Measurements from ENCODE around the gene ST6GALNAC2.
"Not testable (repeated sequence)": the region's sequence is repeated elsewhere in the genome, so short reads cannot be mapped to it uniquely, and the experiment has no call there.

Gene ST6GALNAC2

GRCh38 chr17:76524598-76525512 lies 60.8 kb downstream of the ST6GALNAC2 start:
- ChIA-PET POLR2A (interaction anchor here (0.7 to 3.3 kb wide), 6 partner anchors 15 to 43 kb away, joined by 3 to 20 read pairs (median 4); partner anchors contain the start of gene PRCD), CTCF (interaction anchor here (1.5 to 5.2 kb wide), 3 partner anchors 21 to 157 kb away, joined by 5 to 37 read pairs (median 14); no protein-coding TSS in a partner anchor)
- TF ChIP-seq SUZ12 (IDR thresholded peaks at IDR 0.05) (no peak), FOXA1 (IDR thresholded peaks at IDR 0.05) (no peak), SP1 (IDR thresholded peaks at IDR 0.05) (no peak), NFRKB (IDR thresholded peaks at IDR 0.05) (no peak), FOXK2 (IDR thresholded peaks at IDR 0.05) (no peak), CTBP1 (IDR thresholded peaks at IDR 0.05; ENCODE audit: borderline replicate concordance) (no peak), ELF4 (IDR thresholded peaks at IDR 0.05) (no peak), ZNF384 (IDR thresholded peaks at IDR 0.05) (no peak), HDGF (IDR thresholded peaks at IDR 0.05; ENCODE audit: borderline replicate concordance) (no peak), TARDBP (IDR thresholded peaks at IDR 0.05) (no peak), ARNT (IDR thresholded peaks at IDR 0.05) (no peak), L3MBTL2 (conservative IDR thresholded peaks at IDR 0.05) (no peak), BHLHE40 (IDR thresholded peaks at IDR 0.05; ENCODE audit: borderline replicate concordance) (no peak), FOXM1 (IDR thresholded peaks at IDR 0.05; ENCODE audit: borderline replicate concordance) (no peak), LEF1 (IDR thresholded peaks at IDR 0.05; ENCODE audit: borderline replicate concordance) (no peak)
- TF ChIP-seq, protein P1, sequence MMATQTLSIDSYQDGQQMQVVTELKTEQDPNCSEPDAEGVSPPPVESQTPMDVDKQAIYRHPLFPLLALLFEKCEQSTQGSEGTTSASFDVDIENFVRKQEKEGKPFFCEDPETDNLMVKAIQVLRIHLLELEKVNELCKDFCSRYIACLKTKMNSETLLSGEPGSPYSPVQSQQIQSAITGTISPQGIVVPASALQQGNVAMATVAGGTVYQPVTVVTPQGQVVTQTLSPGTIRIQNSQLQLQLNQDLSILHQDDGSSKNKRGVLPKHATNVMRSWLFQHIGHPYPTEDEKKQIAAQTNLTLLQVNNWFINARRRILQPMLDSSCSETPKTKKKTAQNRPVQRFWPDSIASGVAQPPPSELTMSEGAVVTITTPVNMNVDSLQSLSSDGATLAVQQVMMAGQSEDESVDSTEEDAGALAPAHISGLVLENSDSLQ (IDR thresholded peaks at IDR 0.05): no peak
- no peak for DNase-seq (ENCODE audit: extremely low spot score)

DNA sequence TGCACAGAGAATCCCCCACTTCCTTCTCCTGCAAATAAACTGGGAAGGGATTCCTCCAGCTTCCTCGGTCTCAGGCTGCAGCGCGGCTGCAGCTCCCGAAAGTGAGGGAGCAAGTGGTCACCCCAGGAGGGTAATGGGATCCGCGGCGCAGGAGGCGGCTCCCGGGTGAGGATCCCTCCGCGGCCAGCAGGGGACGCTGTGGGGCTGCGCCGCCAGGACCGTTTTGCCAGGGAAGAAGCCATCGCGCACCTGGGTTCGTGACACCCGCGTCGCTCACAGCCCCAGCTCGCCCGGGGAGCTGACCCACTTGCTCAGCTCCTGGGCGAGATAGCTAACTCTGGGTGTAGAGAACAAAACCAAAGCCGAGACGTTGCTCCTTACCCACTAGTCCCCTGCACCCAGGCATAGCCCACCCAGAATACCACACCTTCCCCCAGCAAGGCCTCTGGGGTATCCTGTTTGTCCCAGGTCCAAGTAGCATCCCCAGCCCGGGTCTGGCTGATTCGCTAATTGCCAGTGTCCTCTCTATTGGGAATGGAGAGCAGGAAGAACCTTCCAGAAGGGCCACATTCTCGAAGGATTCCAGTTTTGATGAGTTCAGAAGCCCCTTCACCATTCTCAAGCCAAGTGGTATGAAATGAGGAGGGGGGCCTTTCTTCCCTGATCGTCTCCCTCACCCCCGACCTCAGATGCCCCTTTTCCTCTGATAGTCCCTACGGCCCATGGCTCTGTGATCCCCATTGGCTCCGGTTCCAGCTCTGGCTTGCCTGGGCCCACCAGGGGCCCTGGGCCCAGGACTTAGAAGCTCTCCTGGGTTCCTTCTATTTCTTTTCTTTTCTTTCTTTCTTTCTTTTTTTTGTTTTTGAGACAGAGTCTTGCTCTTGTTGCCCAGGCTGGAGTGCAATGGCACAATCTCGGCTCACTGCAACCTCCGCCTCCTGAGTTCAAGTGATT lies 62.3 kb downstream of the ST6GALNAC2 start:
- TF ChIP-seq CTBP1 (IDR thresholded peaks at IDR 0.05; ENCODE audit: borderline replicate concordance) (no peak), SUZ12 (IDR thresholded peaks at IDR 0.05) (no peak), SP1 (IDR thresholded peaks at IDR 0.05) (no peak), ELF4 (IDR thresholded peaks at IDR 0.05) (no peak), NFRKB (IDR thresholded peaks at IDR 0.05) (no peak), FOXM1 (IDR thresholded peaks at IDR 0.05; ENCODE audit: borderline replicate concordance) (no peak), FOXK2 (IDR thresholded peaks at IDR 0.05) (no peak), LEF1 (IDR thresholded peaks at IDR 0.05; ENCODE audit: borderline replicate concordance) (no peak), FOXA1 (IDR thresholded peaks at IDR 0.05) (no peak), L3MBTL2 (conservative IDR thresholded peaks at IDR 0.05) (no peak), ARNT (IDR thresholded peaks at IDR 0.05) (no peak)
- TF ChIP-seq, protein P1 (IDR thresholded peaks at IDR 0.05): no peak
- POLR2A ChIA-PET: interaction anchor here (0.7 to 3.3 kb wide), 6 partner anchors 17 to 174 kb away, joined by 3 to 20 read pairs (median 4); partner anchors contain the start of gene PRCD
- peak; percentile 92 for DNase-seq (ENCODE audit: extremely low spot score)
- CTCF ChIA-PET: interaction anchor here (0.5 to 5.2 kb wide), 25 partner anchors 9 to 429 kb away, joined by 3 to 37 read pairs (median 4); partner anchors contain the start of gene PRCD

DNA sequence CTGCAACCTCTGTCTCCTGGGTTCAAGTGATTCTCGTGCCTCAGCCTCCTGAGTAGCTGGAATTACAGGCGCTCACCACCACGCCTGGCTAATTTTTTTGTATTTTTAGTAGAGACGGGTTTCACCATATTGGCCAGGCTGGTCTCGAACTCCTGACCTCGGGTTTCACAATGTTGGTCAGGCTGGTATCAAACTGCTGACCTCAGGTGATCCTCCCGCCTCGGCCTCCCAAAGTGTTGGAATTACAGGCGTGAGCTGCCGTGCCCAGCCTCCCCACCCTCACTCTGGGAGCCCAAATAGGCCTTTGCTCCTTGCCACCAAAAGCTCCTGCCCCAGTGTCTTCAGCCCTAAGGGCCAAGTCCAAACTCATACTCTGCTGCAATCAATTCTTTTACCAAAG lies 64.0 kb downstream of the ST6GALNAC2 start:
- not testable (repeated sequence) for DNase-seq (ENCODE audit: extremely low spot score)
- POLR2A ChIA-PET: interaction anchor here (1.2 to 1.8 kb wide), 3 partner anchors 22 to 35 kb away, joined by 3 to 4 read pairs (median 4); no protein-coding TSS in a partner anchor

DNA sequence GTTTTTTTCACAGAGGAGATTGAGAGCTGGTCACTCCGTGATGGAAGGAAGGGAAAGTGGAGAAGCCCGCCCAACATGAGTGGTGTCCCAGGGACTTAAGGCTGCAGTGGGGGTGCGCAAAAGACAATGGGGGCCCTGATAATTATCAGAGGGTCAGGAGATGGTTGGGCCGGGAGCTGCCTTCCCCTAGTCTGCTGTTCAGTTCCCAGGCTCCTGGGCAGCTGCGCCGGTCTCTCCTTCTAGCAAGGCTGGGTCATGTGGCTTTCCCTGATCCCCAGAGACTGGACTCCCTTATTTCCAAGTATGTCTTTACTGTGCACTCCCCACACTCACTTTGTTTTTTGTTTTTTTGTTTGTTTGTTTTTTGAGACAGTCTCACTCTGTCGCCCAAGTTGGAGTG lies 64.4 kb downstream of the ST6GALNAC2 start:
- ChIA-PET POLR2A (interaction anchor here (1.2 to 1.8 kb wide), 3 partner anchors 22 to 36 kb away, joined by 3 to 4 read pairs (median 4); no protein-coding TSS in a partner anchor), CTCF (interaction anchor here (1.2 to 5.2 kb wide), 4 partner anchors 14 to 160 kb away, joined by 3 to 37 read pairs (median 4); no protein-coding TSS in a partner anchor)
- no peak for DNase-seq (ENCODE audit: extremely low spot score)
- TF ChIP-seq ELF4 (IDR thresholded peaks at IDR 0.05) (no peak), NFRKB (IDR thresholded peaks at IDR 0.05) (no peak), ARNT (IDR thresholded peaks at IDR 0.05) (no peak), TARDBP (IDR thresholded peaks at IDR 0.05) (no peak), HDGF (IDR thresholded peaks at IDR 0.05; ENCODE audit: borderline replicate concordance) (no peak), SP1 (IDR thresholded peaks at IDR 0.05) (no peak), LEF1 (IDR thresholded peaks at IDR 0.05; ENCODE audit: borderline replicate concordance) (no peak), BHLHE40 (IDR thresholded peaks at IDR 0.05; ENCODE audit: borderline replicate concordance) (no peak), FOXM1 (IDR thresholded peaks at IDR 0.05; ENCODE audit: borderline replicate concordance) (no peak)

More for the DNA sequence above, 64.0 kb downstream of the ST6GALNAC2 start:
- CTCF ChIA-PET: interaction anchor here (1.2 to 5.2 kb wide), 5 partner anchors 10 to 160 kb away, joined by 3 to 37 read pairs (median 5); no protein-coding TSS in a partner anchor

DNA sequence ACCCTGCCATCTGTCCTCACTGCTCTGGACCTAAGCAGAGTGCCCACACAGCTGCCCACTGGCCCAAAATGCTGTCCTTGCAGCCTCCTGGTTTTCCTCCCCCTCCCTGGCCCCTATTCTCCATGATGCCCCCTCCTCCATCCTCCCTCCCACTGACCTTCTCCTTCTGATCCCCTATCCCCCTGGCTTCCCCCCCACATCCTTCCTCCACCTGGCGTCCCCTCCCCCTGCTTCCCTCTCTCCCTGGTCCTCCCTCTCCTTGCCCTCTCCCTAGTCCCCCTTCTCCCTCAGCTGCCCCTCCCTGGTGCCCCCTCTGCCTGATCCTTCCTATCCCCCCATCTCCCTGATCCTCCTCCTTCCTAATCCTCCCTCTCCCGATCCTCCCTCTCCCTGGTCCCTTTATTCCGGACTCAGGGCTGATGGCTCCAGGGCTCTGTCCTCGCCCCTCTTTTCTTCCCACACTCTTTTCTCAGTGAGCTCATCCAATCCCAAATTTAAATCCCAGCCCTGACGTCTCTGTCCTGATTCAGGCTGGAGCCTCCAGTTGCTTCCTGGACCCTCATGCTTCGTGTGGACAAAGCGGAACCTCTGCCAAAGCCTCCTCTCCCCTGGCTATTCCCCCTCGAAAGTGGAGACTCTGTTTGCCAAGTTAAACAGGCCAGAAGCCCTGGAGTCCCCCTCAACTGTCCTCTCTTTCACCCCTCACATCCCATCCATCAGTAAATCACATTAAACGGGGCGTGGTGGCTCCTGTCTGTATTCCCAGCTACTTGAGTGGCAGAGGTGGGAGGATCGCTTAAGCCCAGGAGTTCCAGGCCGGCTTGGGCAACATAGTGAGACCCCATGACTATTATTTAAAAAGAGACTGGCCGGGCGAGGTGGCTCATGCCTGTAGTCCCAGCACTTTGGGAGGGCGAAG lies 66.4 kb downstream of the ST6GALNAC2 start:
- no peak for DNase-seq (ENCODE audit: extremely low spot score)
- ChIA-PET POLR2A (interaction anchor here (1.6 kb wide), 1 partner anchor 38 kb away, joined by 3 read pairs; no protein-coding TSS in a partner anchor), CTCF (interaction anchor here (0.6 to 1.6 kb wide), 2 partner anchors 9 to 121 kb away, joined by 3 to 4 read pairs; no protein-coding TSS in a partner anchor)
- no peak for TF ChIP-seq ARNT (IDR thresholded peaks at IDR 0.05)
- no peak for TF ChIP-seq FOXA1 (IDR thresholded peaks at IDR 0.05)
- TF ChIP-seq LEF1 (IDR thresholded peaks at IDR 0.05; ENCODE audit: borderline replicate concordance): no peak
- no peak for TF ChIP-seq SP1 (IDR thresholded peaks at IDR 0.05)
- TF ChIP-seq HDGF (IDR thresholded peaks at IDR 0.05; ENCODE audit: borderline replicate concordance): no peak
- no peak for TF ChIP-seq CTBP1 (IDR thresholded peaks at IDR 0.05; ENCODE audit: borderline replicate concordance)
- no peak for TF ChIP-seq SUZ12 (IDR thresholded peaks at IDR 0.05)
- TF ChIP-seq ZNF384 (IDR thresholded peaks at IDR 0.05): no peak
- TF ChIP-seq FOXM1 (IDR thresholded peaks at IDR 0.05; ENCODE audit: borderline replicate concordance): no peak
- no peak for TF ChIP-seq BHLHE40 (IDR thresholded peaks at IDR 0.05; ENCODE audit: borderline replicate concordance)
- no peak for TF ChIP-seq TARDBP (IDR thresholded peaks at IDR 0.05)
- no peak for TF ChIP-seq L3MBTL2 (conservative IDR thresholded peaks at IDR 0.05)
